ENCODE results near the gene EOMES. TPM values are rescaled to one million over a fixed set of nuclear protein-coding genes. Genes with fewer than 3 reads are reported as not detected.

EOMES gene
- total and polyA plus RNA-seq, 2 of the 4 experiments (the other 2 are of a cell fraction) = not detected

GRCh38 chr3:27723456-27723814 lies 1.3 kb upstream of the EOMES start:
- in situ Hi-C loops (cut with MboI; ENCODE audit: low sequenced_read_pairs) = no loop called here
- Histone ChIP-seq H3K4me3 (ENCODE audit: insufficient read depth, low read depth, low read length) (no peak overlapping the region), H4K91ac (ENCODE audit: insufficient read depth, low read depth, low read length) (no peak overlapping the region), H2AK9ac (replicated peaks; ENCODE audit: low read depth, low read length, poor library complexity) (no peak overlapping the region), H2BK20ac (ENCODE audit: low read depth, low read length) (no peak overlapping the region), H3K4ac (ENCODE audit: low read depth, low read length) (no peak overlapping the region), H3K4me2 (ENCODE audit: low read depth, low read length) (peak overlapping the region; percentile 61), H4K8ac (ENCODE audit: low read depth in 2 of 2, low read length in 2 of 2) (no peak overlapping the region), H2AK5ac (ENCODE audit: low read depth, low read length) (no peak overlapping the region), H3K36me3 (ENCODE audit: control insufficient read depth, insufficient read depth, low read length) (no peaks in the 10 kb centered on the region), H3K4me1 (ENCODE audit: control insufficient read depth, insufficient read depth, low read length) (peaks cover 2% of the 10 kb centered on the region; the same call in 1 of the 2 replicates), H2AFZ (replicated peaks; ENCODE audit: low read length, poor library complexity) (no peak overlapping the region), H3K27me3 (ENCODE audit: control insufficient read depth, insufficient read depth, low read length) (peaks cover 87% of the 10 kb centered on the region), H4K5ac (ENCODE audit: low read depth, low read length) (no peak overlapping the region), H3K14ac (replicated peaks; ENCODE audit: low read depth, low read length) (no peak overlapping the region), H3K9me3 (ENCODE audit: control insufficient read depth, insufficient read depth, low read length) (no peaks in the 10 kb centered on the region; the same call in 1 of the 2 replicates), H2BK5ac (ENCODE audit: low read depth, low read length, poor library complexity, severe bottlenecking) (no peak overlapping the region), H3K79me1 (ENCODE audit: low read depth in 1 of 2, low read length in 2 of 2) (no peaks in the 10 kb centered on the region), H3K9ac (ENCODE audit: low read depth, low read length) (no peak overlapping the region), H2BK120ac (ENCODE audit: low read depth, low read length) (no peak overlapping the region), H3K9me1 (ENCODE audit: insufficient read depth, low read length) (no peaks in the 10 kb centered on the region; the same call in 1 of the 2 replicates), H2BK15ac (ENCODE audit: low read depth, low read length) (no peak overlapping the region), H4K20me1 (ENCODE audit: insufficient read depth, low read length) (no peaks in the 10 kb centered on the region), H3K27ac (ENCODE audit: insufficient read depth, low read length) (no peak overlapping the region), H3K18ac (ENCODE audit: low read depth, low read length) (no peak overlapping the region), H3K56ac (ENCODE audit: extremely low read depth, insufficient read depth, low read length) (no peak overlapping the region), H3K23ac (ENCODE audit: low read depth, low read length) (no peak overlapping the region)
- ChIA-PET CTCF (interaction anchor here (0.7 to 0.8 kb wide), 3 partner anchors 11 to 790 kb away, joined by 3 to 5 read pairs (median 3); no protein-coding TSS in a partner anchor), POLR2A (ENCODE audit: unreplicated experiment) (no interaction called here)
- DNase-seq (no peak), ATAC-seq (ENCODE audit: low read depth) (no peak)
- dilution Hi-C loops (cut with HindIII; ENCODE audit: low sequenced_read_pairs, unreplicated experiment) = no loop called here
- no TSS peak for BruUV-seq (replicated peaks)
- TF ChIP-seq RCOR1 (IDR thresholded peaks at IDR 0.05; ENCODE audit: insufficient replicate concordance, low read length) = no peak
- TF ChIP-seq POLR2A (IDR thresholded peaks at IDR 0.05; ENCODE audit: low read depth, low read length) = no peak
- TF ChIP-seq RAD21 (IDR thresholded peaks at IDR 0.05; ENCODE audit: low read length) = no peak
- no peak for TF ChIP-seq ELK1 (IDR thresholded peaks at IDR 0.05; ENCODE audit: borderline replicate concordance, low read depth, low read length)
- no peak for TF ChIP-seq MXI1 (IDR thresholded peaks at IDR 0.05; ENCODE audit: borderline replicate concordance, low read depth, low read length)
- no peak for TF ChIP-seq NFE2L2 (IDR thresholded peaks at IDR 0.05; ENCODE audit: low read depth, low read length)
- intact Hi-C loops (cut with micrococcal nuclease) = no loop called here
- WGBS, 2 experiments (ENCODE audit: extremely low coverage in 2 of 2, insufficient read length in 1 of 2) = 5% methylated on average over 10 of the region's 15 CpGs; no CpG with 5 or more reads in 1 of the 2 experiments
